SK-N-DZ (cell line): Measurements from ENCODE around the gene NOBOX.
"Not testable (repeated sequence)": the region's sequence is repeated elsewhere in the genome, so short reads cannot be mapped to it uniquely, and the experiment has no call there.

Experiments used
- DNase-seq: peaks from one replicate; pipeline ENCODE4 v3.0.0-alpha.2; 2015; ENCODE audit warnings: low spot score

The NOBOX gene

GRCh38 chr7:144391823-144392255 is 11.7 kb downstream of the NOBOX start:
- DNase-seq, result peak; percentile 42

GRCh38 chr7:144391014-144391413 is 12.5 kb downstream of the NOBOX start:
- no peak for DNase-seq

GRCh38 chr7:144390481-144390880 is 13.0 kb downstream of the NOBOX start:
- no peak for DNase-seq

GRCh38 chr7:144388950-144389349 is 14.5 kb downstream of the NOBOX start:
- DNase-seq, result no peak

- DNase-seq, result no peak
Observed at GRCh38 chr7:144386741-144387140, 16.8 kb downstream of the NOBOX start.

GRCh38 chr7:144384555-144385245 is 18.8 kb downstream of the NOBOX start:
- no peak for DNase-seq

GRCh38 chr7:144384071-144384470 is 19.4 kb downstream of the NOBOX start:
- DNase-seq, result no peak

- DNase-seq, result no peak
Observed at GRCh38 chr7:144379776-144380384, 23.6 kb downstream of the NOBOX start.

GRCh38 chr7:144378651-144379050 is 24.8 kb downstream of the NOBOX start:
- DNase-seq, result no peak

GRCh38 chr7:144369221-144369620 is 34.3 kb downstream of the NOBOX start:
- not testable (repeated sequence) for DNase-seq

- not testable (repeated sequence) for DNase-seq
Observed at GRCh38 chr7:144367250-144367649, 36.2 kb downstream of the NOBOX start.

- DNase-seq, result not testable (repeated sequence)
Observed at GRCh38 chr7:144365523-144365922, 38.0 kb downstream of the NOBOX start.

- DNase-seq, result not testable (repeated sequence)
Observed at GRCh38 chr7:144362061-144362460, 41.4 kb downstream of the NOBOX start.

- DNase-seq, result not testable (repeated sequence)
Observed at GRCh38 chr7:144356860-144357259, 46.6 kb downstream of the NOBOX start.

GRCh38 chr7:144356185-144356584 is 47.3 kb downstream of the NOBOX start:
- not testable (repeated sequence) for DNase-seq

GRCh38 chr7:144355176-144355822 is 48.2 kb downstream of the NOBOX start, which contains the start of gene ARHGEF5:
ARHGEF5 (plus strand) TSS chr7:144355402; CDS start chr7:144362670, 7,268 bp downstream.
- DNase-seq, result not testable (repeated sequence)

GRCh38 chr7:144351667-144352066 is 51.8 kb downstream of the NOBOX start:
- DNase-seq, result not testable (repeated sequence)

- not testable (repeated sequence) for DNase-seq
Observed at GRCh38 chr7:144348625-144349024, 54.9 kb downstream of the NOBOX start.
